Activated CD4-positive, alpha-beta T cell treated with anti-CD3 and anti-CD28 coated beads for 48 hours (primary cell): ENCODE measurements around the gene DUSP12.
"Not testable (repeated sequence)": the region's sequence is repeated elsewhere in the genome, so short reads cannot be mapped to it uniquely, and the experiment has no call there.

Source experiments
- DNase-seq: peaks from one replicate; pipeline ENCODE4 v3.0.0-alpha.2; 2020

Gene DUSP12

DNA sequence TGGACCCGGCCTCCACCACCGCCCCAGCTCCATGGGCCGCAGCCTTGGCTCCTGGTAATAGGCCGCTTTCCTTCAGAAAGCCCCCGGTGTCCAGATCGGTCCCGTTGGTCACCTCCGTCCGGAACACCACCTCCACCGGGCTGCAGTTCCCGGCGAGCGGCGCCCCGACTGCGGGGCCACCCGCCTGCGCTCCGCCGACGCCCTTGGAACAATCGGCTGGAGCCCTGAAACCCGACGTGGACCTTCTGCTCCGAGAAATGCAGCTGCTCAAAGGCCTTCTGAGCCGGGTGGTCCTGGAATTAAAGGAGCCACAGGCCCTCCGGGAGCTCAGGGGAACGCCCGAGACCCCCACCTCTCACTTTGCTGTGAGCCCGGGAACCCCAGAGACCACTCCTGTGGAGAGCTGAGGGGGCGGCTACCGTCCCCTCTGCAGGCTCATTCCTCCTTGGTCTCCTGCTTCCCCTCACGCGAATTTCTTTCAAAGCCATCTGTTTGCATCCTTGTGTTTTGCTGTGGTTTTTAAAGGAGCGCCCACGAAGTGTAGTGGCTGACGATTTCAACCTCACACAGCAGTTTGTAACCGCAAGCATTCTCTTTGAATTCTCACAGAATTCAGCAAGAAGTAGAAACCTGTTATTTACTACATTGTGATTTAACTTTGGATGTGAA lies 22.2 kb upstream of the DUSP12 start:
- peak; percentile 39 for DNase-seq

- no peak for DNase-seq
Measured at GRCh38 chr1:161728376-161729226, 21.0 kb upstream of the DUSP12 start.

DNA sequence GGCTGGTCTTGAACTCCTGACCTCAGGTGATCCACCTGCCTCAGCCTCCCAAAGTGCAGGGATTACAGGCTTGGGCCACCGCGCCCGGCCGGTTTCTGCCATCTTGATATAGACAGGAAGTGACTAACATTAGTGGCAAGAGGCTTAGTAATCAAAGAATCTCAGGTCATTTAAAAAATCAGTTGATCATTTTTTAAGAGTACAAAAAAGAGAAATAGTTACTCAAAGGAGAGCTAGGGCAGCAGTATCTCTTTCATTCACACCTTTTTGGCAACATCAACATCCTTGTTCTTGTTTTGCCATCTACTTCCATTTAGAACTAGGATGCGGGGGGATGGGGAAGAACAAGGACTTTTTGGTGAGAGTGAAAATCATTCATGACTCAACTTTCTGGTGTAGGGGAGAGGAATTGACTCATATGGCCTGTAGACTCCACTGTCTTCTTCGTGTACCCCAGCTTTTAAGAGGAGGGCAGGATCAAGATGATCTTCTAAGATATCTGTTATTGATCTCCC lies 19.5 kb upstream of the DUSP12 start:
- DNase-seq = peak; percentile 61

- DNase-seq = no peak
Measured at GRCh38 chr1:161731241-161731640, 18.3 kb upstream of the DUSP12 start.

DNA sequence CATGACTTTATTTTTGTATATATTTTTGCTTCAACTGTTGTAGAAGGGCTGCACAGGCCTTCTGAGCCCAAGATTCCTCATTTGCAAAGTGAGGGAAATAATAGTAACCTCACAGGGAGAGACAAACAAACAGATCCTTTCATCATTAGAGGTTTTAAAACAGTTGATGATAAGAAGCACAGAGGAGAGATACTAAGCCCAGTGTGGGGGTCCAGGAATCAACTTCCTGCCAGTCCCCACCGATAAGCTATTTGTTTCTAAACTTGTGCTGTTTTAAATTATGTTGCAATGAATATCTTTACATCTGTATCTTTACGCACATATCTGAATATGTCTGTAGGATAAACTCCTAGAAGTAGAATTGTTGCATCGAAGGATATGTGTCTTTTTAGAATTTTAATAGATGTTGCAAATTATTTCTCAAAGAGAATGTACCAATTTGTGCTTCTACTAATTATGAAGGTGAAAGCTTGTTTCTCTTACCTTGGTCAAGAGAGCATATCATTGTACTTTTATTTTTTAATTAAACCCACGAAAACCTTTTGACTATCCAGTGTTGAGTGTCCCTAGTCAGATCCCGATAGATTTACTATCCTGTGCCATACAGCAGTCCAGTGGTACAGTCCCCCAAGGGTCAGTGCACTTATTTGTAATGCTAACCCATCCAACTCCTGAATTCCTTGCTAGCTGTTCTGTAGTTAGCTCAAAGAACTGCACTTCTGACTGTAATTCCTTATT lies 17.4 kb upstream of the DUSP12 start:
- no peak for DNase-seq

GRCh38 chr1:161733526-161733925 lies 16.1 kb upstream of the DUSP12 start:
- DNase-seq = no peak

DNA sequence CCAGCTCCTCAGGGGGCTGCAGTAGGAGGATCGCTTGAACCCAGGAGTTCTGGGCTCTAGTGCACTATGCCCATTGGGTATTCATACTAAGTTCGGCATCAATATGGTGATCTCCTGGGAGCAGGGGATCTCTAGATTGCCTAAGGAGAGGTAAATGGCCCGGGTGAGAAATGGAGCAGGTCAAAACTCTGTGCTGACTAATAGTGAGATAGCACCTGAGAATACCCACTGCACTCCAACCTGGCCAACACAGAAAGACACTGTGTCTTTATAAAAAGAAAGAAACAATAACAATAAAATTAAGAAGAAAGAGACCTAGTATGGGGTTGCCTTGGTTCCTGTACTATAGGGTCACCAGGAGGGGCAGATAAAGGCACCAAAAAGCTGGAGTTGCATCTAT lies 13.7 kb upstream of the DUSP12 start:
- no peak for DNase-seq

- peak; percentile 59 for DNase-seq
Measured at GRCh38 chr1:161736335-161736969, 13.1 kb upstream of the DUSP12 start.

- DNase-seq = no peak
Measured at GRCh38 chr1:161737625-161738024, 12.0 kb upstream of the DUSP12 start.

DNA sequence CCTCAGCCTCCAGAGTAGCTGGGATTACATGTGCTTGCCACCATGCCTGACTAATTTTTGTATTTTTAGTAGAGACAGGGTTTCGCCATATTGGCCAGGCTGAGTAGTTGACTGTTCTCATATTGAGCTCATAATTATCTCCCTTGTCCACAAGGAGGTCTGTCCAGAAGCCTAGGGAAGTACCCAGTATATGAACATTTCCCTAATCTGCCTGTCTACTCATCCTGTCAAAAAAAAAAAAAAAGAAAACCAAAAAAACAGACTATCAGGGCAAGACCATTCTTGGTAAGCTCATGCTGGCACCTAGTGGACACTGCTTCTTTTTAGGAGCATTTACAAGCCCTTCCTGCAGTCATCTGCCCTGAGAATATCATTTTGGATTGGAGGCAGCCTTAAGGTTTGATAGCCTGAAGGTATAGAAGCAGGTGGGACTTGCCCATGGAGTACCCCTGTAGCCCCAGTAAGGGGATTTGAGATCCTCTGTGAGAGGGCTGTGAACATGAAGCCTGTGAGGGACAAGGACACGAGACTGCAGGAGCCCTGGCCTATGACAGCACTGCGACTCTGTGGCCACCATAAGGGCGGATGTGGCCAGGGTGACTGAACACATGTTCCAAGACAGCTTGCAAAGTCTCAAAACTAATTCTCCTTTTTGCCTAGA lies 10.8 kb upstream of the DUSP12 start:
- DNase-seq = peak; percentile 47

- DNase-seq = no peak
Measured at GRCh38 chr1:161739865-161740566, 9.6 kb upstream of the DUSP12 start.

DNA sequence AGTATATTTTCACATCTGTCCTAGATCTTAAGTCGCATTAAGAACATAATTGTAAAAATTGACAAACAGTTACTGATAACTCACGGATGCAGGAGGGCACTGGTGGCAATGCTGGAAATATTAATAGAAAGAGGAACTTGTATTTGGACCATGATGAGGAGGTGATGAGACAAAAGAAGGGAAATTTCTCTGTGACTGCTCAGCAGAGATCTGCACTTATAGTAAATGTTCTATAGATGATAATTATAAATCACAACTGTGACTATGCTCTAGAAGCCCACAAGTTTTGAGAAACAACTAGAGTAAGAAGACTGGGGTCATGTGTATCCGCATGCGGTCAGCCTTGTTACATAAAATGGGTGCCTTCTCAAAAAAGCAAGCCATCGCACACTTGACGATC lies 8.7 kb upstream of the DUSP12 start:
- no peak for DNase-seq

DNA sequence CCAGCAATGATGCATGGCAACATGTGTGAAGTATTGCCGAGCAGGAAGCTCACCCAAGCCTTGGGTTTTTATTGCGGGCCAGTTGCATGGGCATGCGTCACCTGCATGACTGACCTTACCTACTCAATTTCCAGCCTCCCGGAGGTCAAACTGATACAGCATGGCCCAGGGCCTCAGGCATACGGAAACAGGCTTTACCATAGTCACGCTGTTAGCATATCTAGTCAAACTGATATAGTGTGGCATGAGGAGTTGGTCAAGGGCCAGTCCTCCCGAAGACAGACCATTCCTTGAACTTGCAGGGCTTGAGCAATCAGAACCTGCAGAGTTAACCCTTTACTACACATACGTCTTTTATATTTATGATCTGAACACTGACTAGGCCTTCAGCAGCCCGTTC lies 6.4 kb upstream of the DUSP12 start:
- no peak for DNase-seq

GRCh38 chr1:161747801-161748200 lies 1.8 kb upstream of the DUSP12 start:
- no peak for DNase-seq

DNA sequence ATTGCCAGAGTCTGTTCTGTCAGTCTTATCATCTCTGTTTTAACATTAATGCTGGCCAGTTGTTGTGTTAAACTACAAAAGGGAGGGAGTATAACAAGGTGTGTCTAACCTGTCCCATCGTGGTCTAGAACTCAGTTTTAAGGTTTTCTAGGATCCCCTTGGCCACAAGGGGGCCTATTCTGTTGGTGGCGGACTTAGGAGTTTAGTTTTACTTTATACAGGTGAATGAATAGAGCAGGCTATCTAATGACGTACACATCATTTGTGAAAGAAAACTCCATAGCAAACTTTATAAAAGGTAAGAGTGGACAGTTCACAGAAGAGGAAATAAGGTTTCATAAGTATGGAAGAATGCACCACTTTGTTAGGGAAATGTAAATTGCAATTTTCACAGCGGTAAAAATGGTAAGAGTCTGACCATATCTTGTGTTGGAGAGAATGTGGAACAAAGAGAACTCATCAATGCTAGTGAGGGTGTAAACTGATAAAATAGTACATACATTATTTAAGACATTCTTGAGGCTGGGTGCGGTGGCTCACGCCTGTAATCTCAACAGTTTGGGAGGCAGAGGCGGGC lies 14.0 kb downstream of the DUSP12 start:
- DNase-seq = peak; percentile 52

DNA sequence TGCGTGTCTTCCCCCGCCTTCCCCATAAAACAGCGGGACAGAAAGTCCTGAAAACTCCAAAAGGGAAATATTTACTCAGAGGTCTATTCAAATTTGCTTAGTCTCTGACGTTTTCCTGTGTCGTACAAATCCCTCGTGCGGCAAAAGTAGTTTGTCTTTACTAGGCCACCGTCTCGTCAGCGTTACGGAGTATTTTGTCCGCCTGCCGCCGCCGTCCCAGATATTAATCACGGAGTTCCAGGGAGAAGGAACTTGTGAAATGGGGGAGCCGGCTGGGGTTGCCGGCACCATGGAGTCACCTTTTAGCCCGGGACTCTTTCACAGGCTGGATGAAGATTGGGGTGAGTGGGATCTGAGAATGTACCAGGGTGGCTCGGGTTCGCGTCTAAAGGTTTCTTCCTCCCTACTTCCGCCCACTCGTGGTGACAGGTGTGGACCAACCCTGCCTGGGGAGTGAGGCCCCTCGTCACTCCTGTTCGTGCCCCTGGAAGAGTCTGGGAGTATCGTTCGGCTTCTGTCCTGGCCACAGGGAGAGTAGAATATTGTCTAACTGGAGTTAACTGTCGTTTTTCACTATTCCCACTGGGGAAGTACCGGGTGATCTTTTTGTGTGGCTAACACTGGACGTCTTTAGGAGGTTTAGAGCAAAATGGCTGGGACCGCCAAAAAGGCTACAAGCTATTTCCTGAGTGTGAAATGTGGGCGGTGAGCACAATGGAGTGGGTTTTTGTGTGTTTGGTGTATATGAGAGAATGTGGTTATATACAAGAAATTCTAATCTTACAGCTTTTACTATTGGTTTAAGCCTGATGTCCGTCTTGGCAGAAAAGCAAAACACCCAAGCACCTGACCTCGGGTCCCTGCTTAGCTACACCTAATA lies 16.8 kb downstream of the DUSP12 start, which contains the start of gene ATF6:
TSS of gene ATF6 (plus strand) at position 219 of the 880 bp plus-strand sequence. CDS start at position 260, 41 bp downstream.
- DNase-seq = peak; percentile 87

- no peak for DNase-seq
Measured at GRCh38 chr1:161768461-161768860, 18.9 kb downstream of the DUSP12 start.

DNA sequence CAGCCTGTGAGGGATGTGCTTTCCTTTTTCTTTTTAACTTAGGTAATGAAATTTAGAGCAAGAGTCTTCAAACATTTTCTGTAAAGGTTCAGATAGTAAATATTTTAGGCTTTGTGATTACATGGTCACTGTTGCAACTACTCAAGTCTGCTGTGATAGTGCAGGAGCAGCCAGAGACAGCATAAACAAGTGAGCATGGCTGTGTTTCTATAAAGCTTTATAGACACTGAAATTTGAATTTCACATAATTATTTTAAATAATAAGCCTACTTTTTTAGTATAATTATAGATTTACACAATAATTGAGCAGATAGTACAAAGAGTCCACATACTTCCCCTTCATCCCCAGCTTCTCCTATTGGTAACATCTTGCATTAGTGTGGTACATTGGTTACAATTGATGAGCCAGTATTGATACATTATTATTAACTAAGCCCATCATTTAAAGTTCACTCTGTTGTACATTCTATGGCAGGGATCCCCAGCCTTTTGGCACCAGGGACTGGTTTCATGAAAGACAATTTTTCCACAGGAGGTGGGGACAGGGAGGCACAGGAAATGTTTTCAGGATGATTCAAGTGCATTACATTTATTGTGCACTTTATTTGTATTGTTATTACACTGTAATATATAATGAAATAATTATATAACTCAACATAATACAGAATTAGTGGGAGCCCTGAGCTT lies 19.5 kb downstream of the DUSP12 start:
- DNase-seq = no peak

GRCh38 chr1:161769673-161770045 lies 20.1 kb downstream of the DUSP12 start:
- DNase-seq = not testable (repeated sequence)

- DNase-seq = no peak
Measured at GRCh38 chr1:161770250-161770649, 20.7 kb downstream of the DUSP12 start.
